ENCODE results near the gene SUCO.

DNA sequence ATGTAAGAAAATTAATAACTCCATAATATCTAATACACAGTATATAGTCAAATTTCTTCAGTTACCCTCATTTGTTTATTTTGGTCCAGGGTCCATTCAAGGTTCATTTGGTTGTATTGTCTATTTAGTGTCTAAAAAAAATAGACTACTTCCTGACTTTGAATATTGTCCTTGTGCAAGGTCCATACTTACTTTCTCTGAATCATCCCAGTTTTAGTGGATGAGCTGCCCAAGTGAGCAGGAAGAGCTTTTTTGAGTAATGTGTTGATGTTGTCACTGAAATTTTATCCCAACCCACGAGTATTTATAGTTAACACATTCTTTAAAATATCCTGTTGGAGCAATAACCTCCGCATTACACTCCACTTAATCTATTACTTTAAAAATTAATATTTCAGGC, 80.3 kb downstream of the SUCO start:
- TF ChIP-seq, protein P1, sequence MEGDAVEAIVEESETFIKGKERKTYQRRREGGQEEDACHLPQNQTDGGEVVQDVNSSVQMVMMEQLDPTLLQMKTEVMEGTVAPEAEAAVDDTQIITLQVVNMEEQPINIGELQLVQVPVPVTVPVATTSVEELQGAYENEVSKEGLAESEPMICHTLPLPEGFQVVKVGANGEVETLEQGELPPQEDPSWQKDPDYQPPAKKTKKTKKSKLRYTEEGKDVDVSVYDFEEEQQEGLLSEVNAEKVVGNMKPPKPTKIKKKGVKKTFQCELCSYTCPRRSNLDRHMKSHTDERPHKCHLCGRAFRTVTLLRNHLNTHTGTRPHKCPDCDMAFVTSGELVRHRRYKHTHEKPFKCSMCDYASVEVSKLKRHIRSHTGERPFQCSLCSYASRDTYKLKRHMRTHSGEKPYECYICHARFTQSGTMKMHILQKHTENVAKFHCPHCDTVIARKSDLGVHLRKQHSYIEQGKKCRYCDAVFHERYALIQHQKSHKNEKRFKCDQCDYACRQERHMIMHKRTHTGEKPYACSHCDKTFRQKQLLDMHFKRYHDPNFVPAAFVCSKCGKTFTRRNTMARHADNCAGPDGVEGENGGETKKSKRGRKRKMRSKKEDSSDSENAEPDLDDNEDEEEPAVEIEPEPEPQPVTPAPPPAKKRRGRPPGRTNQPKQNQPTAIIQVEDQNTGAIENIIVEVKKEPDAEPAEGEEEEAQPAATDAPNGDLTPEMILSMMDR (conservative IDR thresholded peaks at IDR 0.05; ENCODE audit: low read depth, low read length): no peak
- TF ChIP-seq EZH2 (IDR thresholded peaks at IDR 0.05; ENCODE audit: borderline replicate concordance, low read depth, low read length, poor library complexity, severe bottlenecking): no peak
